ENCODE measurements around the gene HRAS.

DNA sequence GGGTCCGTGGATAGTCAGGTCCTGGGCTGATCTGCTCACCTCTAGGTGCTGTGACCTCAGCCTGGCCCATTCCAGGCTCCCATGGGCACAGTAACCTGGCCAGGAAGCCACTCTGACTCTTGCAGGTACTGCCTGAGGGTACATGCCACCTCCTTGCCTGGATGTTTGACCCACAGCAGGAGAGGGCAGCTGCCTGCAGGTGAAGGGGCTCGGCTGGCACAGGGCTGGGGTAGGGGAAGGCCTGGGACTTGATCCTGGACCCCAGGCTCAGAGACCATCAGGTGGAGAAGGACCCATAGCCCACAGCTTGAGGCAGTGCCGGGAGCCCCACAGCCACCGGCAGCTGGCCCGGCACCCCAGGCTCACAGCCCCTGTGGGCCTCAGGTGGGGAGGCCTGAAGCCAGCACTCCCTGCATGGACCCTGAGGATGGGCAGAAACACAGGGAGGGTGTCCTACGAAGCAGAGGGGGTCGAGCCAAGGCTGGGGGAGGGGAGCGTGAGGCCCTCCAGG, 4.7 kb upstream of the HRAS start:
- no peak for TF ChIP-seq CTCF (IDR thresholded peaks at IDR 0.05)
- no peak for TF ChIP-seq EZH2 (IDR thresholded peaks at IDR 0.05)
- TF ChIP-seq EZH2phosphoT487 (IDR thresholded peaks at IDR 0.05), result no peak

Measured in neural progenitor cell (in vitro differentiated cells).